ENCODE results near the gene CD58.

DNA sequence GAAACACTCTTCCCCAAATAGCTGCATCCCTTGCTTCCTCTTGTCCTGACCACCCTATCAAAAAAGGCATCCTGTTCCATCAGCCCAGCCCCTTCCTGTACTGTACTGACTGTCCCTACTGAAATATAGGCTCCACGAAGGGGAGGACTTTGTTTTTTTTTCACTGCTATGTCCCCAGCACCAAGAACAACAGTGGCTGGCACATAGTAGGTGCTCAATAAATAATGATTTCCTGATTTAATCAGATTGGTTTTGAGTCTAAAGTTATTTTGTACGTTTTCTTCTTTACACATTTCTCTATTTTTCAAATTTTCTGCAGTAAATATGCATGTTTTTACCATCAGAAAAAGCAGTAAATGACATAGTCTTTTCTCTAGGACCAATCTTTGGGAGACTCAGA, 73.9 kb downstream of the CD58 start:
- TF ChIP-seq, protein P1, sequence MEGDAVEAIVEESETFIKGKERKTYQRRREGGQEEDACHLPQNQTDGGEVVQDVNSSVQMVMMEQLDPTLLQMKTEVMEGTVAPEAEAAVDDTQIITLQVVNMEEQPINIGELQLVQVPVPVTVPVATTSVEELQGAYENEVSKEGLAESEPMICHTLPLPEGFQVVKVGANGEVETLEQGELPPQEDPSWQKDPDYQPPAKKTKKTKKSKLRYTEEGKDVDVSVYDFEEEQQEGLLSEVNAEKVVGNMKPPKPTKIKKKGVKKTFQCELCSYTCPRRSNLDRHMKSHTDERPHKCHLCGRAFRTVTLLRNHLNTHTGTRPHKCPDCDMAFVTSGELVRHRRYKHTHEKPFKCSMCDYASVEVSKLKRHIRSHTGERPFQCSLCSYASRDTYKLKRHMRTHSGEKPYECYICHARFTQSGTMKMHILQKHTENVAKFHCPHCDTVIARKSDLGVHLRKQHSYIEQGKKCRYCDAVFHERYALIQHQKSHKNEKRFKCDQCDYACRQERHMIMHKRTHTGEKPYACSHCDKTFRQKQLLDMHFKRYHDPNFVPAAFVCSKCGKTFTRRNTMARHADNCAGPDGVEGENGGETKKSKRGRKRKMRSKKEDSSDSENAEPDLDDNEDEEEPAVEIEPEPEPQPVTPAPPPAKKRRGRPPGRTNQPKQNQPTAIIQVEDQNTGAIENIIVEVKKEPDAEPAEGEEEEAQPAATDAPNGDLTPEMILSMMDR (conservative IDR thresholded peaks at IDR 0.05; ENCODE audit: low read depth, low read length) = no peak
- TF ChIP-seq MAFK (IDR thresholded peaks at IDR 0.05; ENCODE audit: low read depth, low read length) = no peak
- TF ChIP-seq POLR2A (IDR thresholded peaks at IDR 0.05; ENCODE audit: low read depth, low read length) = no peak
- TF ChIP-seq RFX5 (IDR thresholded peaks at IDR 0.05; ENCODE audit: low read depth, low read length) = no peak
- TF ChIP-seq FOS (IDR thresholded peaks at IDR 0.05; ENCODE audit: low read depth, low read length) = no peak
